Vagina (tissue), 2 donors: ENCODE results near the gene SLC25A21. TPM values are rescaled to one million over a fixed set of nuclear protein-coding genes. Genes with fewer than 3 reads are reported as not detected.

Experiments
- DNase-seq, 2 donors: peaks; one replicate each; pipeline ENCODE4 v3.0.0-alpha.2; 2017; ENCODE audit errors: extremely low spot score in 2 of 2
- H3K27ac ChIP-seq: fragments of 200-600 bp; sonication (generic); one replicate; pipeline ENCODE4 v1.5.1; 2019
- H3K27me3 ChIP-seq: fragments of 200-600 bp; sonication (generic); one replicate; pipeline ENCODE4 v1.5.1; 2019
- H3K36me3 ChIP-seq, 2 donors: fragments of 200-600 bp; sonication (generic); one replicate each; pipeline ENCODE4 v1.5.1; 2017 to 2019
- H3K4me1 ChIP-seq: fragments of 200-600 bp; sonication (generic); one replicate; pipeline ENCODE4 v1.5.1; 2019
- H3K4me3 ChIP-seq, 2 donors: fragments of 200-600 bp; sonication (generic); 1 replicate in 1 of 2; 2 replicates in 1 of 2; pipeline ENCODE4 v1.5.1; 2016 to 2019
- H3K9me3 ChIP-seq: fragments of 200-600 bp; sonication (generic); one replicate; pipeline ENCODE4 v1.5.1; 2019
- CTCF ChIP-seq, 3 experiments: fragments of 450-650 bp in 2 of 3; fragments of 200-600 bp in 1 of 3; sonication (generic) in 1 of 3; IDR thresholded peaks; one replicate each; pipeline ENCODE4 v1.5.1; 2017 to 2019; ENCODE audit warnings: antibody characterized with exemption in 3 of 3, mild to moderate bottlenecking in 2 of 3, moderate library complexity in 2 of 3
- POLR2A ChIP-seq, 2 donors: fragments of 450-650 bp; IDR thresholded peaks; one replicate each; pipeline ENCODE4 v1.6.1; 2017; ENCODE audit warnings: antibody characterized with exemption in 2 of 2, mild to moderate bottlenecking in 2 of 2, moderate library complexity in 2 of 2
- POLR2AphosphoS5 ChIP-seq, 2 donors: sonication (generic); formaldehyde crosslinking; IDR thresholded peaks; one replicate each; pipeline ENCODE4 v1.9.0; 2017; ENCODE audit warnings: antibody characterized with exemption in 2 of 2, mild to moderate bottlenecking in 2 of 2, low read depth in 1 of 2; ENCODE audit not compliant: insufficient read depth in 1 of 2
- intact Hi-C: fragments of 100-400 bp; cut with DNase I; formaldehyde crosslinking; loops from one replicate; pipeline ENCODE4 v1.15.1; 2023
- total RNA-seq: library from RNA; depleted of rRNA; stranded (reverse); fragments of >200 nt; gene quantifications from one replicate; pipeline ENCODE4 v1.2.3, GENCODE V29; 2016

Gene SLC25A21
- total RNA-seq, 1 donor from 2014 or later = 0.49 TPM

GRCh38 chr14:37061697-37062096, 110.7 kb downstream of the SLC25A21 start:
- H3K9me3 ChIP-seq = no peaks in the 10 kb centered on the region
- H3K36me3 ChIP-seq = no peaks in the 10 kb centered on the region
- DNase-seq = no peak
- no peak overlapping the region for H3K4me3 ChIP-seq
- TF ChIP-seq POLR2AphosphoS5 (IDR thresholded peaks at IDR 0.05; ENCODE audit: insufficient read depth in 1 of 2, low read depth in 1 of 2) = no peak
- TF ChIP-seq CTCF (IDR thresholded peaks at IDR 0.05) = no peak
- TF ChIP-seq POLR2A (IDR thresholded peaks at IDR 0.05) = no peak
- no peak overlapping the region for H3K27ac ChIP-seq
- intact Hi-C loops = no loop called here
- no peaks in the 10 kb centered on the region for H3K4me1 ChIP-seq
- no peaks in the 10 kb centered on the region for H3K27me3 ChIP-seq

- TF ChIP-seq CTCF (IDR thresholded peaks at IDR 0.05) (no peak), POLR2A (IDR thresholded peaks at IDR 0.05) (no peak), POLR2AphosphoS5 (IDR thresholded peaks at IDR 0.05; ENCODE audit: insufficient read depth in 1 of 2, low read depth in 1 of 2) (no peak)
- Histone ChIP-seq H3K27me3 (no peaks in the 10 kb centered on the region), H3K4me3 (no peak overlapping the region), H3K36me3 (no peaks in the 10 kb centered on the region), H3K4me1 (no peaks in the 10 kb centered on the region), H3K9me3 (no peaks in the 10 kb centered on the region), H3K27ac (no peak overlapping the region)
- intact Hi-C loops = no loop called here
- DNase-seq = no peak
Measured at GRCh38 chr14:37060496-37061260, 111.7 kb downstream of the SLC25A21 start.

GRCh38 chr14:37057776-37058175, 114.6 kb downstream of the SLC25A21 start:
- Histone ChIP-seq H3K9me3 (no peaks in the 10 kb centered on the region), H3K36me3 (no peaks in the 10 kb centered on the region), H3K27ac (no peak overlapping the region), H3K4me3 (no peak overlapping the region), H3K4me1 (no peaks in the 10 kb centered on the region), H3K27me3 (no peaks in the 10 kb centered on the region)
- DNase-seq = no peak
- intact Hi-C loops = no loop called here
- TF ChIP-seq CTCF (IDR thresholded peaks at IDR 0.05) (no peak), POLR2AphosphoS5 (IDR thresholded peaks at IDR 0.05; ENCODE audit: insufficient read depth in 1 of 2, low read depth in 1 of 2) (no peak), POLR2A (IDR thresholded peaks at IDR 0.05) (no peak)

- H3K4me3 ChIP-seq = no peak overlapping the region
- intact Hi-C loops = no loop called here
- no peak for DNase-seq
- H3K36me3 ChIP-seq = no peaks in the 10 kb centered on the region
- no peaks in the 10 kb centered on the region for H3K4me1 ChIP-seq
- H3K27me3 ChIP-seq = no peaks in the 10 kb centered on the region
- no peak for TF ChIP-seq CTCF (IDR thresholded peaks at IDR 0.05)
- no peak for TF ChIP-seq POLR2A (IDR thresholded peaks at IDR 0.05)
- TF ChIP-seq POLR2AphosphoS5 (IDR thresholded peaks at IDR 0.05; ENCODE audit: insufficient read depth in 1 of 2, low read depth in 1 of 2) = no peak
- H3K9me3 ChIP-seq = no peaks in the 10 kb centered on the region
- H3K27ac ChIP-seq = no peak overlapping the region
Measured at GRCh38 chr14:37056473-37056872, 115.9 kb downstream of the SLC25A21 start.

- TF ChIP-seq POLR2A (IDR thresholded peaks at IDR 0.05) = no peak
- TF ChIP-seq CTCF (IDR thresholded peaks at IDR 0.05) = no peak
- TF ChIP-seq POLR2AphosphoS5 (IDR thresholded peaks at IDR 0.05; ENCODE audit: insufficient read depth in 1 of 2, low read depth in 1 of 2) = no peak
- H3K9me3 ChIP-seq = no peaks in the 10 kb centered on the region
- DNase-seq = no peak
Measured at GRCh38 chr14:37054869-37055268, 117.5 kb downstream of the SLC25A21 start.

More at GRCh38 chr14:37054869-37055268, 117.5 kb downstream of the SLC25A21 start:
- H3K27me3 ChIP-seq = no peaks in the 10 kb centered on the region
- H3K36me3 ChIP-seq = no peaks in the 10 kb centered on the region
- H3K27ac ChIP-seq = no peak overlapping the region
- H3K4me3 ChIP-seq = no peak overlapping the region
- no peaks in the 10 kb centered on the region for H3K4me1 ChIP-seq
- intact Hi-C loops = no loop called here
